GM18909 (cell line): Measurements from ENCODE around the gene TMTC2.
A peak's percentile ranks its signal among the peaks of the same experiment; 100 is the strongest.

Experiments used
- ATAC-seq: cut with Tn5 transposase; IDR thresholded peaks from one replicate; pipeline ENCODE4 v1.9.1; 2021; ENCODE audit warnings: mild to moderate bottlenecking; ENCODE audit not compliant: unreplicated experiment, poor library complexity

TMTC2 gene

DNA sequence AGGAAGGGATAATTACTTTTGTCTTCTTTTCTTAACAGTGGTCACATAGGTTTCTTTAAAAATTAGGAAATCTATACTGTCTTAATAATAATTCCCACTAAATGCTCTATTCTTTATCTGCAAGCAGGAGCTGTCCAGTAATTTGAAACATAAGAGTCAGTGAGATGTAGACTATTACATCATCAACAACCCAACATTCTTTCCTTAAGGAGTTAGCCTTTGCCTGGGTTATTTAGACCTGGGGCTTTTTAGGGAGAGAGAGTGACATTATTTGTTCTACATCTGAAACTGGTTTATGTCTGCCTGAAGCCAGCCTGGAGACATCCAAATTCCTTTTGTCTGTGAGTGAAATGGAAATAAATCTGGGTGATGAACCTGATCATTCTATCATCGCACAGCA lies 294.4 kb downstream of the TMTC2 start:
- no peak for ATAC-seq

DNA sequence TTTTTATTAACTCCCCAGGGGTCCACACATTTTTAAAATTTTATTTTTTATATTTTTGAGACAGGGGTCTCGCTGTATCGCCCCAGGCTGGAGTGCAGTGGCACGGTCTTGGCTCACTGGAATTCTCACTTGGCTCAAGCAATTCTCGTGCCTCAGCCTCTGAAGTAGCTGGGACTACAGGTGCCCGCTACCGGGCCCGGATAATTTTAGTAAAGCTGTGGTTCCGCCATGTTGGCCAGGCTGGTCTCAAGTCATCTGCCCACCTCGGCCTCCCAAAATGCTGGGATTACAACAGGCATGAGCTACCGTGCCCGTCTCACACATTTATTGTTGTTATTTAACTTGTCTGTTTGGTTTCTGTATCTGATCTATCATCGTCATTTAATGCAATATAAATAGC lies 307.4 kb downstream of the TMTC2 start:
- ATAC-seq, result no peak

DNA sequence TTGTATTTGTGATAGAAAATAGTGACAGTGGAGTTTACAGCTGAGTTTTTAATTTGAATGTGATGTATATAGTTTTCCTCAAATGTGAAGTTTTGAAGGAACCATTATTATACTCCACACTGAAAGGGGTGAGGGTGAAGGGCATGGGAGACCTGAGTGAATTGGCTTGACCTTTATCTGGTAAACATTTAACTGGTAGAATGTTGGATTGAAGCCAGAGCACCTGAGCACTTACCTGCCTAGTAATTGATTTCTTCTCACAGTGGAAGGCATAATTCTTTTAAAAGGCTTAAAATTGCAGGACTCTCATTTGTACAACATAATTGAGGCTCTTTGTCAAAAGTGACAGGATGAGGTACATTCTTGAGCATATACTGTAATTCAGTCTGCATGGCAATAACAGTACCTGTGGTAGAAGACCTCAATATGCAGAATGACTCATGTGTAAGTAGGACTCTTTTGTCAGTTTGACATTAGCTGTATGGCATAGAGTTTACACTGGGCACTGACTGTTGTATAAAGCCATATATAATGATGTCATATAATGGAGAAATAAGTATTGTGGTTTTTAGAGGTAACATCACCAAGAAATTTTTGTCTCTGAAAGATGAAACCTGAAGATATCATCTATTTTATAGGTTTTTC lies 309.6 kb downstream of the TMTC2 start:
- peak; percentile 66 for ATAC-seq

GRCh38 chr12:82998509-82998908 lies 311.8 kb downstream of the TMTC2 start:
- ATAC-seq, result no peak

- ATAC-seq, result no peak
Observed at GRCh38 chr12:83003026-83003425, 316.3 kb downstream of the TMTC2 start.

GRCh38 chr12:83005534-83006197 lies 319.0 kb downstream of the TMTC2 start:
- ATAC-seq, result no peak

- no peak for ATAC-seq
Observed at GRCh38 chr12:83008703-83009102, 322.0 kb downstream of the TMTC2 start.

- peak; percentile 46 for ATAC-seq
Observed at GRCh38 chr12:83010169-83010804, 323.6 kb downstream of the TMTC2 start.

GRCh38 chr12:83015390-83016217 lies 328.9 kb downstream of the TMTC2 start:
- ATAC-seq, result peak; percentile 56

- ATAC-seq, result no peak
Observed at GRCh38 chr12:83016218-83016835, 329.6 kb downstream of the TMTC2 start.

- ATAC-seq, result no peak
Observed at GRCh38 chr12:83016991-83017390, 330.3 kb downstream of the TMTC2 start.

- no peak for ATAC-seq
Observed at GRCh38 chr12:83018088-83018487, 331.4 kb downstream of the TMTC2 start.

DNA sequence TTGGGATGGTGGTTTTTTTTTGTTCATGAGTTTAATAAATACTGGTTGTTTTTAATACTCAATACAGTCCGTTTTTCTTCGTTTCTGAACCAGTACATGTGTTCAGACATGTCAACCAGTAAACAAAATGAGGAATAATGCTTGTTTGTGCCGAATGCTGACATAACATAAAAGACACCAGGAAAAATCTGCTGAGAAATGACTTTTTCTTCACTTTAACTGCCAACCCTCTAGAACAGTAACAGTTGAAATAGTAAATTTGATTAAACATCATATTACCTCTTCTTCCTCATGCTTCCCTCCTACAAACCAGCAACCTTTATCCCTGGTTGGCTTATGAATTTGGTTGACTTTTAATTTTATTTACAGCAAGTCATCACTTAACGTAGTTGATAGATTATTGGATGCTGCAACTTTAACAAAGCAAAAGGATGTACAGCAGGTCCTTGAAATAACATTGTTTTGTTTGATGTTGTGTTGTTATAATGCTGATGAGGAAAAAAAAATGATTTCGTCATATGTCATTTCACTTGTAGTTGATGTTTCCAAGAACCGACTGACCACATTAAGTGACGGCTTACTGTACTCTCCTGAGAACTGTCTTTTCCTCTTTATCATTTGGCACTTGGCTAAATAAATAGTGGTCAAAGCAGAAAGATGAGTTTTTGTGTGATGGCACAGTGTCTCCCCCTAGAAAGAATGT lies 340.5 kb downstream of the TMTC2 start:
- ATAC-seq, result no peak

DNA sequence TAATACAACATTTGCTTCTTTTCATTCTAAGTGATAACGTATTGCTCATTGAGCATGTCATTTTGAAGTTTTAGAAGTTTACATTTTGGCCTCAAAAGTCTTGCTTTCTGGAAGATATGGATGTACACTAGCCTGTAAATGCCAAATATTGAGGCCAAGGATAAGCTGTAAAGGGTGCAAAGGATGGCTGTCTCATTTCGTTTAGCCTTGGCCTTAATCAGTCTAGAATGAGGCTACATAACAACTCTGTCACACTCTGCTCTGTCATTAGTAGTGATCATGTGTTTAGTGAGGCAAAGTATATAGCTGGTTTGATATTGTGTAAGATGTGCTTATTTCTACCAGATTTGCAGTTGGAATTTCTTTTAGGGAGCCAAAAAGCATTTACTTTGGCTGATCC lies 344.5 kb downstream of the TMTC2 start:
- no peak for ATAC-seq

DNA sequence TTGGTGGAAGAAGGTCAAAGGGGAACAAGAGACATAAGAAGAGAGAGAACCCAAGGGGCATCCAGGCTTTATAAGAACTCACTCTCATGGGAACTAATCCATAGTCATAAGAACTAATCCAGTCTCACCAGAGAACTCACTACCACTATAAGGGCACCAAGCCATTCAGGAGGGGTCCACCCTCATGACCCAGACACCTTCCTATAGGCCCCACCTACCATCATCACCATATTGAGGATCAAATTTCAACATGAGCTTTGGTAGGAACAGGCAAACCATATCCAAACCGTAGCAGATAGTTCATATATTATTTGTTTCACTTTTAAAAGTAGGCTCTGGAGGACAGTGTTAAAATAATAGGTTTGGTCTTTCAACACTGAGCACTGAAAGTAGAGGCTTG lies 350.1 kb downstream of the TMTC2 start:
- no peak for ATAC-seq

DNA sequence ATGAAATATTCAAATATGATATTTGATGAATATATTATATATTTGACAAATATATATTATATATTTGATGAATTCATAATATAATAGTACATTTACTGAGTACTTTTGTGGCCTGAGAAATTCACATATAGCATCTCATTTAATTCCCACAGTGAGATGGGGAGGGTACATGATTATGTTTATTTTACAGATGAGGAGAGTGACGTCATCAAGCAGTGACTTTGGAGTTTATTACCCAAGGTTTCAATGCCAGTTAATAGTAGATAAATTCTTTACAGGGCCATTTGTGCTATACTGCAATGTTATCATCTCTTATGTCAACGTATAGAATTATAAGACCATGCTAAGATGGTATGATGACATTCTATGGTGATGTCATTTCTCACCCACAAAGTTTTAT lies 352.7 kb downstream of the TMTC2 start:
- no peak for ATAC-seq

DNA sequence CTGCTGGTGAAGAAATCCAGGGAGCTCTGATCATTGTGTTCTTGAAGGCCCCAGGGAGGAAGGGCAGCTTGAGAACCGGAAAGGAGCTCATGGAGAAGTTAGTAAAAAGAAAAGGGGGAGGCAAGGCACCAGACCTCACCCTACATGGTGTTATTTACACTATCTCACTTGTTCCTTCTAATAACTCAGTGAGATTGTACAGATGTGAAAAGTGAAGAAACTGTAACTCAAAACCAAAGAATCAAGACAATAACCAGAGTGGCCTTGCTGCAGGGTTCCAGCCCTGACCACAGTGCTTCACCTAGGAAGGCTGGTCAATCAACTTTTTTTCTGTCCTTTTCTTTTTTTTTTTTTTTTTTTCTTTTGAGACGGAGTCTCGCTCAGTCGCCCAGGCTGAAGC lies 353.6 kb downstream of the TMTC2 start:
- no peak for ATAC-seq

DNA sequence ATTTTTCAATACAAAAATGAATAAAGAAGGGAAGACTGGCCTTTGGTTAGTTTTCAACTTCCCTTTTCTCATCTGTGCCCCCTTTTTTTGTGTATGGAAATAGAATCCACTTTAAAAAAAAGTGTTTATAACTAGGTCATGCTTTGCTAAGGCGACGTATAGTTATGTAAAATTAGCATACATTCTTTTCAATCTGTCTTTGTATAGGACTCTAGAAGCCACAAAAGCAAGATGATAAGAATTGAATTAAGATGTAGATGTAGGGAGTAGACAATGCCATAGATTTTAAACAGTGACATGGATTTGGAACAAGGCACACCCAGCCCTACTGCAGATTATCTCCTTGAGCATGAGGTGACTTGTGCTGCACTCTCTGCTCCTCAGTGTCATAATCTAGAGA lies 354.3 kb downstream of the TMTC2 start:
- ATAC-seq, result no peak

GRCh38 chr12:83042441-83043200 lies 355.9 kb downstream of the TMTC2 start:
- ATAC-seq, result no peak
